WTC11 (cell line): ENCODE results near the gene JMJD4. TPM values are rescaled to one million over a fixed set of nuclear protein-coding genes. Genes with fewer than 3 reads are reported as not detected.

Experiments used
- ATAC-seq: fragments of 200-7000 bp; cut with Tn5 transposase; 2 replicates; pipeline ENCODE4 v1.10.0; 2021; ENCODE audit warnings: mild to moderate bottlenecking, moderate library complexity
- CTCF ChIA-PET: fragments of 300-600 bp; sonication (Branson Sonifier 250); formaldehyde crosslinking; loops from one replicate; lab custom pipeline; 2021; ENCODE audit warnings: antibody characterized with exemption; lab: Charles Lee
- POLR2A ChIA-PET: fragments of 350-600 bp; sonication (Branson Sonifier 250); formaldehyde crosslinking; loops from one replicate; lab custom pipeline; 2021; ENCODE audit warnings: antibody characterized with exemption; lab: Charles Lee
- DNase-seq: peaks from one replicate; pipeline ENCODE4 v3.0.0; 2021; ENCODE audit warnings: low spot score
- H3K27ac Mint-ChIP-seq: 2 replicates; pipeline ENCODE4 v1.8.0; 2021; ENCODE audit warnings: mixed read lengths
- H3K27me3 Mint-ChIP-seq: 2 replicates; pipeline ENCODE4 v1.8.0; 2021; ENCODE audit warnings: low read depth, mild to moderate bottlenecking, moderate library complexity, mixed read lengths
- H3K36me3 Mint-ChIP-seq: 2 replicates; pipeline ENCODE4 v1.8.0; 2021; ENCODE audit warnings: mixed read lengths
- H3K4me1 Mint-ChIP-seq: 2 replicates; pipeline ENCODE4 v1.8.0; 2022; ENCODE audit warnings: mixed read lengths
- H3K4me3 Mint-ChIP-seq: 2 replicates; pipeline ENCODE4 v1.8.0; 2021; ENCODE audit warnings: mild to moderate bottlenecking, moderate library complexity, mixed read lengths
- H3K9me3 Mint-ChIP-seq: 2 replicates; pipeline ENCODE4 v1.8.0; 2021; ENCODE audit warnings: mixed read lengths
- E2F4 ChIP-seq: sonication (generic); formaldehyde crosslinking; IDR thresholded peaks from 2 replicates; pipeline ENCODE4 v1.8.1; 2022; ENCODE audit warnings: low read depth, mild to moderate bottlenecking, moderate library complexity, missing genetic modification reagents, borderline replicate concordance
- EMX1 ChIP-seq: fragments of 250-450 bp; sonication (Bioruptor Pico); IDR thresholded peaks from 2 replicates; pipeline ENCODE4 v1.8.0; 2021; ENCODE audit warnings: mild to moderate bottlenecking
- ERG ChIP-seq: fragments of 250-450 bp; sonication (Bioruptor Pico); IDR thresholded peaks from 2 replicates; pipeline ENCODE4 v1.8.0; 2021; ENCODE audit warnings: mild to moderate bottlenecking
- NFATC4 ChIP-seq: fragments of 250-450 bp; sonication (Bioruptor Pico); IDR thresholded peaks from 2 replicates; pipeline ENCODE4 v1.9.0; 2021; ENCODE audit warnings: mild to moderate bottlenecking
- NR1H2 ChIP-seq: sonication (generic); formaldehyde crosslinking; IDR thresholded peaks from 2 replicates; pipeline ENCODE4 v1.9.0; 2021; ENCODE audit warnings: mild to moderate bottlenecking, moderate library complexity, missing genetic modification reagents
- RELA ChIP-seq: sonication (generic); formaldehyde crosslinking; IDR thresholded peaks from 2 replicates; pipeline ENCODE4 v1.8.1; 2022; ENCODE audit warnings: missing genetic modification reagents, mild to moderate bottlenecking, borderline replicate concordance
- TP53 ChIP-seq: sonication (generic); formaldehyde crosslinking; IDR thresholded peaks from 2 replicates; pipeline ENCODE4 v1.8.1; 2023; ENCODE audit warnings: mild to moderate bottlenecking, missing genetic modification reagents
- ZNF138 ChIP-seq: sonication (generic); formaldehyde crosslinking; conservative IDR thresholded peaks from 2 replicates; pipeline ENCODE4 v1.8.1; 2022; ENCODE audit warnings: mild to moderate bottlenecking, moderate library complexity, missing genetic modification reagents
- ZNF232 ChIP-seq: sonication (generic); formaldehyde crosslinking; IDR thresholded peaks from 2 replicates; pipeline ENCODE4 v1.8.0; 2022; ENCODE audit warnings: mild to moderate bottlenecking, missing genetic modification reagents
- ZNF396 ChIP-seq: fragments of 250-450 bp; sonication (Bioruptor Pico); IDR thresholded peaks from 2 replicates; pipeline ENCODE4 v1.8.0; 2021; ENCODE audit warnings: mild to moderate bottlenecking, moderate library complexity, borderline replicate concordance
- ZNF425 ChIP-seq: fragments of 250-450 bp; sonication (Bioruptor Pico); conservative IDR thresholded peaks from 2 replicates; pipeline ENCODE4 v1.9.0; 2021; ENCODE audit warnings: mild to moderate bottlenecking
- ZNF512 ChIP-seq: sonication (generic); formaldehyde crosslinking; IDR thresholded peaks from 2 replicates; pipeline ENCODE4 v1.8.1; 2022; ENCODE audit warnings: missing genetic modification reagents, borderline replicate concordance
- ZNF532 ChIP-seq: fragments of 250-450 bp; sonication (Bioruptor Pico); IDR thresholded peaks from 2 replicates; pipeline ENCODE4 v1.9.0; 2021; ENCODE audit warnings: mild to moderate bottlenecking, borderline replicate concordance
- total RNA-seq: library from RNA; stranded (reverse); gene quantifications from 3 replicates; pipeline ENCODE4 v1.2.3, GENCODE V29; 2021
- TF ChIP-seq, protein P1 (sequence below): sonication (generic); formaldehyde crosslinking; IDR thresholded peaks from 2 replicates; pipeline ENCODE4 v1.8.0; 2022; ENCODE audit warnings: mild to moderate bottlenecking, missing genetic modification reagents
- TF ChIP-seq, protein P2 (sequence below): sonication (generic); formaldehyde crosslinking; IDR thresholded peaks from 2 replicates; pipeline ENCODE4 v1.8.0; 2023; ENCODE audit warnings: missing genetic modification reagents
- TF ChIP-seq, protein P3 (sequence below): sonication (generic); formaldehyde crosslinking; IDR thresholded peaks from 2 replicates; pipeline ENCODE4 v1.8.0; 2023; ENCODE audit warnings: mild to moderate bottlenecking, missing genetic modification reagents
- TF ChIP-seq, protein P4 (sequence below): sonication (generic); formaldehyde crosslinking; IDR thresholded peaks from 2 replicates; pipeline ENCODE4 v1.8.1; 2023; ENCODE audit warnings: mild to moderate bottlenecking, missing genetic modification reagents
- TF ChIP-seq, protein P5 (sequence below): sonication (generic); formaldehyde crosslinking; IDR thresholded peaks from 2 replicates; pipeline ENCODE4 v1.8.1; 2022; ENCODE audit warnings: low read depth, missing genetic modification reagents, borderline replicate concordance

Gene JMJD4
- total RNA-seq, 1 experiment from 2014 or later = 13.7 TPM

DNA sequence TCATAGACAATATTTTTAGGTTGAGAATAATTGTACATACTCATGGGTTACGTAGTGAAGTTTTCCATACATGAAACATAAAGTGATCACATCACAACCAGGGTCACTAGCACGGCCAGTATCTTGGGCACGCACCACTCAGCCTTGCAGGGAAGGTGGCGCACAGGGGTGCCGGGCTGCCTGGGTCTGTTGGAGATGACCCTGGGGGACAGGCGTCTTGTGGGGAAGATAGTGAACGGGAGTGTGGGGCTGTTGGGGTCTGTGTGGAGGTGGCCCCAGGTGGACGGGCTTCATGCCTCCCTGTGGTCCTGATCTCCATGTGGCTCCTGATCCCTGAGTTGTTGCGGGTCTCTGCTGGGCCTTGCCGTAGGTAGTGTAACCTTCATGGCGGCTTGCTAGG lies 42.1 kb upstream of the JMJD4 start:
- ChIA-PET CTCF (no interaction called here), POLR2A (no interaction called here)
- Mint-ChIP-seq H3K36me3 (peaks cover 5% of the 10 kb centered on the region; the same call in 1 of the 2 replicates), H3K9me3 (no peaks in the 10 kb centered on the region), H3K4me3 (no peak overlapping the region), H3K27ac (no peak overlapping the region), H3K27me3 (no peaks in the 10 kb centered on the region), H3K4me1 (no peaks in the 10 kb centered on the region)
- no peak for TF ChIP-seq RELA (CRISPR knock-in tag)
- no peak for TF ChIP-seq NFATC4
- TF ChIP-seq, protein P1, sequence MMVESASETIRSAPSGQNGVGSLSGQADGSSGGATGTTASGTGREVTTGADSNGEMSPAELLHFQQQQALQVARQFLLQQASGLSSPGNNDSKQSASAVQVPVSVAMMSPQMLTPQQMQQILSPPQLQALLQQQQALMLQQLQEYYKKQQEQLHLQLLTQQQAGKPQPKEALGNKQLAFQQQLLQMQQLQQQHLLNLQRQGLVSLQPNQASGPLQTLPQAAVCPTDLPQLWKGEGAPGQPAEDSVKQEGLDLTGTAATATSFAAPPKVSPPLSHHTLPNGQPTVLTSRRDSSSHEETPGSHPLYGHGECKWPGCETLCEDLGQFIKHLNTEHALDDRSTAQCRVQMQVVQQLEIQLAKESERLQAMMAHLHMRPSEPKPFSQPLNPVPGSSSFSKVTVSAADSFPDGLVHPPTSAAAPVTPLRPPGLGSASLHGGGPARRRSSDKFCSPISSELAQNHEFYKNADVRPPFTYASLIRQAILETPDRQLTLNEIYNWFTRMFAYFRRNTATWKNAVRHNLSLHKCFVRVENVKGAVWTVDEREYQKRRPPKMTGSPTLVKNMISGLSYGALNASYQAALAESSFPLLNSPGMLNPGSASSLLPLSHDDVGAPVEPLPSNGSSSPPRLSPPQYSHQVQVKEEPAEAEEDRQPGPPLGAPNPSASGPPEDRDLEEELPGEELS (CRISPR knock-in tag) = no peak
- TF ChIP-seq E2F4 (CRISPR knock-in tag) = no peak
- TF ChIP-seq ZNF512 (CRISPR knock-in tag) = no peak
- TF ChIP-seq ZNF532 (CRISPR knock-in tag) = no peak
- TF ChIP-seq, protein P2, sequence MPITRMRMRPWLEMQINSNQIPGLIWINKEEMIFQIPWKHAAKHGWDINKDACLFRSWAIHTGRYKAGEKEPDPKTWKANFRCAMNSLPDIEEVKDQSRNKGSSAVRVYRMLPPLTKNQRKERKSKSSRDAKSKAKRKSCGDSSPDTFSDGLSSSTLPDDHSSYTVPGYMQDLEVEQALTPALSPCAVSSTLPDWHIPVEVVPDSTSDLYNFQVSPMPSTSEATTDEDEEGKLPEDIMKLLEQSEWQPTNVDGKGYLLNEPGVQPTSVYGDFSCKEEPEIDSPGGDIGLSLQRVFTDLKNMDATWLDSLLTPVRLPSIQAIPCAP (CRISPR knock-in tag) = no peak
- no peak for TF ChIP-seq ZNF396 (CRISPR knock-in tag)
- TF ChIP-seq ZNF138 (CRISPR knock-in tag) = no peak
- TF ChIP-seq, protein P3, sequence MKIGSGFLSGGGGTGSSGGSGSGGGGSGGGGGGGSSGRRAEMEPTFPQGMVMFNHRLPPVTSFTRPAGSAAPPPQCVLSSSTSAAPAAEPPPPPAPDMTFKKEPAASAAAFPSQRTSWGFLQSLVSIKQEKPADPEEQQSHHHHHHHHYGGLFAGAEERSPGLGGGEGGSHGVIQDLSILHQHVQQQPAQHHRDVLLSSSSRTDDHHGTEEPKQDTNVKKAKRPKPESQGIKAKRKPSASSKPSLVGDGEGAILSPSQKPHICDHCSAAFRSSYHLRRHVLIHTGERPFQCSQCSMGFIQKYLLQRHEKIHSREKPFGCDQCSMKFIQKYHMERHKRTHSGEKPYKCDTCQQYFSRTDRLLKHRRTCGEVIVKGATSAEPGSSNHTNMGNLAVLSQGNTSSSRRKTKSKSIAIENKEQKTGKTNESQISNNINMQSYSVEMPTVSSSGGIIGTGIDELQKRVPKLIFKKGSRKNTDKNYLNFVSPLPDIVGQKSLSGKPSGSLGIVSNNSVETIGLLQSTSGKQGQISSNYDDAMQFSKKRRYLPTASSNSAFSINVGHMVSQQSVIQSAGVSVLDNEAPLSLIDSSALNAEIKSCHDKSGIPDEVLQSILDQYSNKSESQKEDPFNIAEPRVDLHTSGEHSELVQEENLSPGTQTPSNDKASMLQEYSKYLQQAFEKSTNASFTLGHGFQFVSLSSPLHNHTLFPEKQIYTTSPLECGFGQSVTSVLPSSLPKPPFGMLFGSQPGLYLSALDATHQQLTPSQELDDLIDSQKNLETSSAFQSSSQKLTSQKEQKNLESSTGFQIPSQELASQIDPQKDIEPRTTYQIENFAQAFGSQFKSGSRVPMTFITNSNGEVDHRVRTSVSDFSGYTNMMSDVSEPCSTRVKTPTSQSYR (CRISPR knock-in tag) = no peak
- TF ChIP-seq ZNF425 (CRISPR knock-in tag) = no peak
- TF ChIP-seq ZNF232 = no peak
- no peak for TF ChIP-seq TP53 (CRISPR knock-in tag)
- no peak for TF ChIP-seq ERG (CRISPR knock-in tag)
- TF ChIP-seq, protein P4, sequence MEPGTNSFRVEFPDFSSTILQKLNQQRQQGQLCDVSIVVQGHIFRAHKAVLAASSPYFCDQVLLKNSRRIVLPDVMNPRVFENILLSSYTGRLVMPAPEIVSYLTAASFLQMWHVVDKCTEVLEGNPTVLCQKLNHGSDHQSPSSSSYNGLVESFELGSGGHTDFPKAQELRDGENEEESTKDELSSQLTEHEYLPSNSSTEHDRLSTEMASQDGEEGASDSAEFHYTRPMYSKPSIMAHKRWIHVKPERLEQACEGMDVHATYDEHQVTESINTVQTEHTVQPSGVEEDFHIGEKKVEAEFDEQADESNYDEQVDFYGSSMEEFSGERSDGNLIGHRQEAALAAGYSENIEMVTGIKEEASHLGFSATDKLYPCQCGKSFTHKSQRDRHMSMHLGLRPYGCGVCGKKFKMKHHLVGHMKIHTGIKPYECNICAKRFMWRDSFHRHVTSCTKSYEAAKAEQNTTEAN = no peak
- TF ChIP-seq, protein P5, sequence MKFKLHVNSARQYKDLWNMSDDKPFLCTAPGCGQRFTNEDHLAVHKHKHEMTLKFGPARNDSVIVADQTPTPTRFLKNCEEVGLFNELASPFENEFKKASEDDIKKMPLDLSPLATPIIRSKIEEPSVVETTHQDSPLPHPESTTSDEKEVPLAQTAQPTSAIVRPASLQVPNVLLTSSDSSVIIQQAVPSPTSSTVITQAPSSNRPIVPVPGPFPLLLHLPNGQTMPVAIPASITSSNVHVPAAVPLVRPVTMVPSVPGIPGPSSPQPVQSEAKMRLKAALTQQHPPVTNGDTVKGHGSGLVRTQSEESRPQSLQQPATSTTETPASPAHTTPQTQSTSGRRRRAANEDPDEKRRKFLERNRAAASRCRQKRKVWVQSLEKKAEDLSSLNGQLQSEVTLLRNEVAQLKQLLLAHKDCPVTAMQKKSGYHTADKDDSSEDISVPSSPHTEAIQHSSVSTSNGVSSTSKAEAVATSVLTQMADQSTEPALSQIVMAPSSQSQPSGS (CRISPR knock-in tag) = no peak
- TF ChIP-seq NR1H2 (CRISPR knock-in tag) = no peak
- no peak for TF ChIP-seq EMX1 (CRISPR knock-in tag)
- ATAC-seq = no peak
- no peak for DNase-seq
